Neutrophil (primary cell): ENCODE measurements around the gene KIAA2012.

Experiments
- H3K27ac ChIP-seq: fragments of 200-600 bp; sonication (generic); 2 replicates; pipeline ENCODE4 v1.5.1; 2016; ENCODE audit warnings: mild to moderate bottlenecking, moderate library complexity
- H3K27me3 ChIP-seq: fragments of 200-600 bp; sonication (generic); 2 replicates; pipeline ENCODE4 v1.6.0; 2016; ENCODE audit warnings: mild to moderate bottlenecking
- H3K36me3 ChIP-seq: fragments of 200-600 bp; sonication (generic); 2 replicates; pipeline ENCODE4 v1.5.1; 2017
- H3K4me1 ChIP-seq, 2 experiments: fragments of 200-600 bp in 1 of 2; sonication (generic) in 1 of 2; 1 replicate in 1 of 2; 2 replicates in 1 of 2; pipeline versions ENCODE4 v1.5.1 to v1.6.1; 2013 to 2016; ENCODE audit warnings: low read depth in 1 of 2, low read length in 1 of 2, mild to moderate bottlenecking in 1 of 2, moderate library complexity in 1 of 2; ENCODE audit not compliant: control insufficient read depth in 1 of 2, insufficient read depth in 1 of 2
- H3K4me3 ChIP-seq, 2 experiments: fragments of 200-600 bp in 1 of 2; sonication (generic) in 1 of 2; 1 replicate in 1 of 2; 2 replicates in 1 of 2; pipeline ENCODE4 v1.5.1; 2013 to 2016; ENCODE audit warnings: low read depth in 1 of 2, low read length in 1 of 2, mild to moderate bottlenecking in 1 of 2, moderate library complexity in 1 of 2
- H3K9me3 ChIP-seq: fragments of 200-600 bp; sonication (generic); 2 replicates; pipeline ENCODE4 v1.5.1; 2016
- CTCF ChIP-seq: fragments of 200-600 bp; sonication (generic); IDR thresholded peaks from 2 replicates; pipeline ENCODE4 v1.5.1; 2016; ENCODE audit warnings: antibody characterized with exemption

The KIAA2012 gene

GRCh38 chr2:202184557-202184956 lies 111.5 kb downstream of the KIAA2012 start:
- no peak overlapping the region for H3K27ac ChIP-seq
- peaks cover 16% of the 10 kb centered on the region for H3K27me3 ChIP-seq
- no peak for TF ChIP-seq CTCF
- no peaks in the 10 kb centered on the region for H3K36me3 ChIP-seq
- H3K4me3 ChIP-seq, result no peak overlapping the region
- H3K9me3 ChIP-seq, result no peaks in the 10 kb centered on the region
- no peaks in the 10 kb centered on the region for H3K4me1 ChIP-seq

- no peak for TF ChIP-seq CTCF
- Histone ChIP-seq H3K9me3 (no peaks in the 10 kb centered on the region), H3K27ac (no peak overlapping the region), H3K4me3 (no peak overlapping the region), H3K36me3 (no peaks in the 10 kb centered on the region), H3K27me3 (peaks cover 16% of the 10 kb centered on the region), H3K4me1 (no peaks in the 10 kb centered on the region)
Observed at GRCh38 chr2:202185156-202185555, 112.1 kb downstream of the KIAA2012 start.

- H3K27ac ChIP-seq, result no peak overlapping the region
- H3K9me3 ChIP-seq, result no peaks in the 10 kb centered on the region
- H3K4me1 ChIP-seq, result no peaks in the 10 kb centered on the region
- H3K27me3 ChIP-seq, result peaks cover 16% of the 10 kb centered on the region
- TF ChIP-seq CTCF, result no peak
- no peaks in the 10 kb centered on the region for H3K36me3 ChIP-seq
- no peak overlapping the region for H3K4me3 ChIP-seq
Observed at GRCh38 chr2:202186641-202187202, 113.7 kb downstream of the KIAA2012 start.

- no peaks in the 10 kb centered on the region for H3K36me3 ChIP-seq
- no peaks in the 10 kb centered on the region for H3K9me3 ChIP-seq
- no peak overlapping the region for H3K27ac ChIP-seq
- no peaks in the 10 kb centered on the region for H3K4me1 ChIP-seq
- H3K27me3 ChIP-seq, result peaks cover 16% of the 10 kb centered on the region
- TF ChIP-seq CTCF, result no peak
- no peak overlapping the region for H3K4me3 ChIP-seq
Observed at GRCh38 chr2:202187570-202187969, 114.5 kb downstream of the KIAA2012 start.

GRCh38 chr2:202193305-202193704 lies 120.2 kb downstream of the KIAA2012 start:
- TF ChIP-seq CTCF, result no peak
- Histone ChIP-seq H3K4me3 (no peak overlapping the region), H3K27ac (no peak overlapping the region), H3K9me3 (no peaks in the 10 kb centered on the region), H3K36me3 (no peaks in the 10 kb centered on the region), H3K4me1 (peaks cover 3 to 4% of the 10 kb centered on the region in 2 experiments), H3K27me3 (peaks cover 6% of the 10 kb centered on the region)
